GM12891 (cell line): ENCODE data around the gene ESRP2.

Experiments
- POLR2A ChIP-seq: IDR thresholded peaks from 2 replicates; pipeline ENCODE4 v1.6.1; 2011; ENCODE audit warnings: low read depth, low read length, control low read depth
- POLR2AphosphoS5 ChIP-seq: IDR thresholded peaks from 2 replicates; pipeline ENCODE4 v1.6.1; 2011; ENCODE audit warnings: low read depth, low read length, control low read depth
- SPI1 ChIP-seq: IDR thresholded peaks from 2 replicates; pipeline ENCODE4 v1.6.1; 2011; ENCODE audit warnings: low read depth, low read length, control low read depth

DNA sequence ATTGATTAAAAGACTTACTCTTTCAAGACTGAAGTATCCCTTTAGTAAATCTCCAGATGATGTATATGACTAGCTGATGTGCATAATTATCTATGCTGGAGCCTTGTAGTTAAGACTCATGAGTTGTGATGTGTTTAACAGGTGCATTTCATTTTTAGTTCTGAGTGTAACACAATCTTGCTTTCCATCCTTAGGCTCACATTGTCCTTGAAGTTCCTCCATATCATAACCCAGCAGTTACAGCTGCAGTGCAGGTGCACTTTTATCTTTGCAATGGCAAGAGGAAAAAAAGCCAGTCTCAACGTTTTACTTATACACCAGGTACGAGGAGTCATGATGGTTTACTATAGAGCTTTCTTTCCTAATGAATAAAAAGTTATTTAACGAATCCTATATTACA, 52.9 kb downstream of the ESRP2 start:
- TF ChIP-seq POLR2AphosphoS5 = no peak
- TF ChIP-seq POLR2A = no peak
- no peak for TF ChIP-seq SPI1
